HG03280 (cell line): Measurements from ENCODE around the gene ZNF691.
"Not testable (repeated sequence)": the region's sequence is repeated elsewhere in the genome, so short reads cannot be mapped to it uniquely, and the experiment has no call there.

Experiments
- ATAC-seq: cut with Tn5 transposase; IDR thresholded peaks from one replicate; pipeline ENCODE4 v1.9.1; 2021; ENCODE audit warnings: mild to moderate bottlenecking, moderate library complexity; ENCODE audit not compliant: unreplicated experiment

Gene ZNF691

GRCh38 chr1:42846257-42847110 is at the start of gene ZNF691:
Gene ZNF691 (plus strand): TSS chr1:42846613. CDS start chr1:42849659, 3,046 bp downstream.
- ATAC-seq: peak; percentile 95

GRCh38 chr1:42797414-42797813 is 49.0 kb upstream of the ZNF691 start:
- no peak for ATAC-seq

- ATAC-seq: no peak
These were observed 48.4 kb upstream of the ZNF691 start for GRCh38 chr1:42797979-42798378.

- no peak for ATAC-seq
These were observed 44.5 kb upstream of the ZNF691 start for GRCh38 chr1:42801832-42802473.

- no peak for ATAC-seq
These were observed 40.2 kb upstream of the ZNF691 start for GRCh38 chr1:42806171-42806570.

- ATAC-seq: no peak
These were observed 39.8 kb upstream of the ZNF691 start for GRCh38 chr1:42806593-42806992.

- no peak for ATAC-seq
These were observed 39.3 kb upstream of the ZNF691 start for GRCh38 chr1:42807056-42807668.

GRCh38 chr1:42814815-42815214 is 31.6 kb upstream of the ZNF691 start:
- ATAC-seq: not testable (repeated sequence)

- no peak for ATAC-seq
These were observed 30.4 kb upstream of the ZNF691 start for GRCh38 chr1:42815941-42816584.

- ATAC-seq: peak; percentile 87
These were observed 29.6 kb upstream of the ZNF691 start, which contains the start of the genes ERMAP and SVBP for GRCh38 chr1:42816585-42817439. Gene ERMAP (plus strand): TSS chr1:42817122. CDS start chr1:42830449, 13,327 bp downstream. Gene SVBP (minus strand): TSS chr1:42817397. CDS start chr1:42816544, 853 bp downstream.

GRCh38 chr1:42817440-42817767 is 29.0 kb upstream of the ZNF691 start:
- no peak for ATAC-seq

GRCh38 chr1:42817976-42818375 is 28.4 kb upstream of the ZNF691 start:
- no peak for ATAC-seq

GRCh38 chr1:42820813-42821212 is 25.6 kb upstream of the ZNF691 start:
- no peak for ATAC-seq

- ATAC-seq: no peak
These were observed 24.7 kb upstream of the ZNF691 start for GRCh38 chr1:42821690-42822089.

GRCh38 chr1:42822800-42823392 is 23.5 kb upstream of the ZNF691 start:
- no peak for ATAC-seq

- ATAC-seq: no peak
These were observed 21.9 kb upstream of the ZNF691 start for GRCh38 chr1:42824481-42825035.

GRCh38 chr1:42825036-42825851 is 21.2 kb upstream of the ZNF691 start:
- ATAC-seq: no peak

- ATAC-seq: no peak
These were observed 15.8 kb upstream of the ZNF691 start for GRCh38 chr1:42830631-42831030.

- no peak for ATAC-seq
These were observed 15.1 kb upstream of the ZNF691 start for GRCh38 chr1:42831273-42831672.
